Measurements from ENCODE around the gene LRRN2. TPM values are rescaled to one million over a fixed set of nuclear protein-coding genes. Genes with fewer than 3 reads are reported as not detected.

The LRRN2 gene
- total RNA-seq, 1 experiment from 2014 or later = 4.6 TPM

DNA sequence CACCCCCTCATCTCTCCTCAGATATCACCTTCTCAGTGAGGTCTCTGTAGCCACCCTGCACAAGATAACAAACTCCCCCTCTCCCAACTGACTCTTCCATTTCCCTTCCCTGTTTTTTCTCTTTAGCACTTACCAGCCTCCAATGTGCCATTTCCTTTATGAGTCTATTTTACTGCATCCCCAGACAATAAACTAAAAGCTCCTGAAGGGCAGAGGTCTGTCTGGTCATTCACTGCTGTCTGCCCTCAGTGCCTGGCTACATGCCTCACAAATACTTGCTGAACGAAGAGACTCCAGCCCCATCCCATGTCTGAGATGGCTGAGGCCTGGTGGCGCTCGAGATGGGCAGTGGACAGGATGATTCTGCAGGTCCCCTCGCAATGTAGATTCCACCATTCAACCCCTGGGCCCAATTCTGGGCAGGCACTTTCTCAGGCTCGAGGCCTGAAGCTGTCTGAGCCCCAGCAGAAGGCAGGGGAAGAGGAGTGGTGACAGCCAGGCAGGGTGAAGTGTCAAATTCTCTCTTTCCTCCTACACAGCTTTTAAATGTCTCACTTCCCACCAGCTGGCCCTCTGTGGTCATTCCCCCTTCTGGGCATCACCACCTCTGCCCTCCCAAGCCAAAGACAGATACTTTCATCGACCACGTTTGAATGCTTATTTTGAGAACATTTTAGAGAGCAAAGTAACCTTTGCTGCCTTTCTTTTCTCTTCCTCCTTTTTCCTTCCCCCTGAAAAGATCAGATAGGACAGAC is 6.6 kb downstream of the LRRN2 start:
- Histone ChIP-seq H3K36me3 (ENCODE audit: low read depth) (no peaks in the 10 kb centered on the region), H4K20me1 (ENCODE audit: insufficient read depth) (no peaks in the 10 kb centered on the region), H3K79me2 (ENCODE audit: low read depth) (no peaks in the 10 kb centered on the region), H3K9me2 (ENCODE audit: insufficient read depth) (no peaks in the 10 kb centered on the region), H3K27me3 (ENCODE audit: insufficient read depth, low read depth) (peaks cover 7% of the 10 kb centered on the region; the same call in 1 of the 2 replicates), H3F3A (ENCODE audit: insufficient read depth, low read depth) (no peaks in the 10 kb centered on the region), H3K4me3 (no peak overlapping the region), H3K4me1 (replicated peaks; ENCODE audit: insufficient read depth) (no peaks in the 10 kb centered on the region), H3K9me3 (ENCODE audit: insufficient read depth, low read depth) (no peaks in the 10 kb centered on the region), H3K27ac (no peak overlapping the region), H3K4me2 (no peak overlapping the region), H2AFZ (no peak overlapping the region)
- ChIA-PET CTCF (no interaction called here), POLR2A (ENCODE audit: unreplicated experiment) (no interaction called here)
- TF ChIP-seq CTCF (conservative IDR thresholded peaks at IDR 0.05) (no peak), EZH2 (IDR thresholded peaks at IDR 0.05; ENCODE audit: low read depth) (no peak)
- intact Hi-C loops (cut with micrococcal nuclease; ENCODE audit: unreplicated experiment) = no loop called here
- DNase-seq = peak in 1 of 2 experiments; percentile 30
- BruUV-seq (replicated peaks) = no TSS peak

- H3K27me3 ChIP-seq (ENCODE audit: insufficient read depth, low read depth) = peaks cover 7% of the 10 kb centered on the region; the same call in 1 of the 2 replicates
- no peaks in the 10 kb centered on the region for H3K9me3 ChIP-seq (ENCODE audit: insufficient read depth, low read depth)
- no peak for DNase-seq
- no peaks in the 10 kb centered on the region for H3F3A ChIP-seq (ENCODE audit: insufficient read depth, low read depth)
- H3K4me1 ChIP-seq (replicated peaks; ENCODE audit: insufficient read depth) = no peaks in the 10 kb centered on the region
- H3K4me2 ChIP-seq = no peak overlapping the region
- H3K79me2 ChIP-seq (ENCODE audit: low read depth) = no peaks in the 10 kb centered on the region
- no peak overlapping the region for H2AFZ ChIP-seq
- H3K4me3 ChIP-seq = no peak overlapping the region
- POLR2A ChIA-PET (ENCODE audit: unreplicated experiment) = no interaction called here
- H3K36me3 ChIP-seq (ENCODE audit: low read depth) = no peaks in the 10 kb centered on the region
- TF ChIP-seq EZH2 (IDR thresholded peaks at IDR 0.05; ENCODE audit: low read depth) (no peak), CTCF (conservative IDR thresholded peaks at IDR 0.05) (no peak)
- intact Hi-C loops (cut with micrococcal nuclease; ENCODE audit: unreplicated experiment) = no loop called here
- no peaks in the 10 kb centered on the region for H3K9me2 ChIP-seq (ENCODE audit: insufficient read depth)
- no peaks in the 10 kb centered on the region for H4K20me1 ChIP-seq (ENCODE audit: insufficient read depth)
- BruUV-seq (replicated peaks) = no TSS peak
- CTCF ChIA-PET = no interaction called here
- H3K27ac ChIP-seq = no peak overlapping the region
Observed at GRCh38 chr1:204677864-204678263, 7.7 kb downstream of the LRRN2 start.

GRCh38 chr1:204676043-204676442 is 9.5 kb downstream of the LRRN2 start:
- CTCF ChIA-PET = no interaction called here
- DNase-seq = no peak
- H3K4me1 ChIP-seq (replicated peaks; ENCODE audit: insufficient read depth) = no peaks in the 10 kb centered on the region
- H4K20me1 ChIP-seq (ENCODE audit: insufficient read depth) = no peaks in the 10 kb centered on the region
- no peaks in the 10 kb centered on the region for H3K9me2 ChIP-seq (ENCODE audit: insufficient read depth)
- H3K4me3 ChIP-seq = no peak overlapping the region
- no peak overlapping the region for H3K4me2 ChIP-seq
- intact Hi-C loops (cut with micrococcal nuclease; ENCODE audit: unreplicated experiment) = no loop called here
- no peaks in the 10 kb centered on the region for H3K36me3 ChIP-seq (ENCODE audit: low read depth)
- no TSS peak for BruUV-seq (replicated peaks)
- TF ChIP-seq EZH2 (IDR thresholded peaks at IDR 0.05; ENCODE audit: low read depth) = no peak
- no peaks in the 10 kb centered on the region for H3K9me3 ChIP-seq (ENCODE audit: insufficient read depth, low read depth)
- no peaks in the 10 kb centered on the region for H3F3A ChIP-seq (ENCODE audit: insufficient read depth, low read depth)
- H3K79me2 ChIP-seq (ENCODE audit: low read depth) = no peaks in the 10 kb centered on the region
- POLR2A ChIA-PET (ENCODE audit: unreplicated experiment) = no interaction called here
- peaks cover 7% of the 10 kb centered on the region; the same call in 1 of the 2 replicates for H3K27me3 ChIP-seq (ENCODE audit: insufficient read depth, low read depth)
- no peak overlapping the region for H2AFZ ChIP-seq
- H3K27ac ChIP-seq = no peak overlapping the region

Data from PC-9 (cell line).